ENCODE measurements around the gene RPAP2. TPM values are rescaled to one million over a fixed set of nuclear protein-coding genes. Genes with fewer than 3 reads are reported as not detected.
"Not testable (repeated sequence)": the region's sequence is repeated elsewhere in the genome, so short reads cannot be mapped to it uniquely, and the experiment has no call there.

Gene RPAP2
- total RNA-seq, result 38.4 and 40.3 TPM in 2 replicates

DNA sequence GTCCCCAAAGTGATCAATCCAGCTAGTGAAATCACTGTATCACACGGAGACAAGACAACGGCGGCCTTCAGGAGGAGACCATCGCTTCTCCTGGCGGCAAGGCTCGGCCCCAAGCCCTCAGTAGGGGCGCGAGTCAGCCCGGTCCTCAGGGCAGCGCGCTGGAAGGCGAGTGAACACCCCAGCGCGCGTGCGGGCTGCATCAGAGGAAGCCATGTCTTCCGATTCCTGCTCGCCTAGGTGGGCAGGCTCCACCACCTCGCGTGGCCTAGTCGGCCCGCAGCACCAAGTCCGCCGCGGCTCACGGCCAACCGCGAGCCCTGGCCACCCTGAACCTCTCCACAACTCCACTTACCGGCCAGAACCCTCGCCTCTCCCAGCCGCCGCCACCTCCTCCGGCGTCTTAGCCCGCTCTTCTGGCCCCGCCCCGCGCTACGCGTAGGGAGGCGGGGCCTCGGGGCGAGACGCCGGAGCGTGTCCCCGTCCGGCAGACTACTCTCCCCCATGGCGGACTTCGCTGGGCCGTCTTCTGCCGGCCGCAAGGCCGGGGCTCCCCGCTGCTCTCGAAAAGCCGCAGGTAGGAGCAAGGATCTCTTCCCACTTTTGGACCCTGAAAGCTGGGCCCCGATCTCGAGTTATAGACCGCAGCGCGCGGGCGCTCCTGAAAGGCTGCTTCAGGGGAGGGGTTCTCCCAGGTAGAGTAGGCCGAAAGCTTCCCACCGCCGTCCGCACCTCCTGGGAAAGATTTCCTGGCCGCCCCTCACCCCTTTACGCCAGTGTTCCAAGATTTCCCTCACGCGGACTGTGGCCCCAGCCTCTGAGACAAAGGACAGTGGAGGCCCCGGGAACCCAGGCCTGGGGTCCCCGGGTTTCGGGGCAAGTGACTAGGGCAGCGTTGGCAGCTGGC, at the start of gene RPAP2, which contains the start of gene GLMN:
Gene RPAP2, plus strand, starts transcription at position 487 of the 904 bp plus-strand sequence. Its CDS starts 15 bp downstream, at position 502.
Gene GLMN, minus strand, starts transcription at position 415 of the 904 bp plus-strand sequence. CDS start 988 bp downstream, outside the sequence.
- intact Hi-C loops (cut with micrococcal nuclease), result loop anchor here (1.0 to 10.0 kb wide), 14 partner anchors 17 to 1281 kb away; partner anchors contain the start of genes BTBD8, CDC7, RPL5 and TGFBR3

DNA sequence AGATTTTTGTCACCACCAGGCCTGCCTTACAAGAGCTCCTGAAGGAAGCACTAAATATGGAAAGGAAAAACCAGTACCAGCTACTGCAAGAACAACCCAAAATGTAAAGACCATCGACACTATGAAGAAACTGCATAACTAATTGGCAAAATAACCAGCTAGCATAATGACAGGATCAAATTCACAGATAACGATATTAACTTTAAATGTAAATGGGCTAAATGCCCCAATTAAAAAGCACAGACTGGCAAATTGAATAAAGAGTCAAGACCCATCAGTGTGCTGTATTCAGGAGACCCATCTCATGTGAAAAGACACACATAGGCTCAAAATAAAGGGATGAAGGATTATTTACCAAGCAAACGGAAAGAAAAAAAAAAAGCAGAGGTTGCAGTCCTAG, 44.1 kb upstream of the RPAP2 start:
- intact Hi-C loops (cut with micrococcal nuclease), result not testable (repeated sequence)

DNA sequence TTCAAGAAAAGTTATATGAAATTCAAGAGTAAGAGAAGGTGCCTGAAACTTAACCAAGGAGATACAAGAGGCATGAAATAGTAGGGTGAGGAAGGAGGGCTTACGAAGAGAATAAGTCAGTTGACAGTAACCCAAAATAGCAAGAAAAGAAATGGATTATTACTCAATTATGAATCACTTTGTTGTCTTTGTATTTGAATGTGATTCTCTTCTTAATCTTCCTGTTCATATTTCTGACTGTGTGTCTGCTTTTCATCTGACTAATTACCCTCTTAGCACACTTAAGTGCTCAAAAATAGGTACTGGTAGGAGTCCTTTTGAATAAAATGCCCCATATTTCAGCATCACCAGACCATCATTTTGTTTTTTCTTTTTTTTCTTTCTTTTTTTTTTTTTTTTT, 39.5 kb upstream of the RPAP2 start:
- intact Hi-C loops (cut with micrococcal nuclease), result no loop called here

DNA sequence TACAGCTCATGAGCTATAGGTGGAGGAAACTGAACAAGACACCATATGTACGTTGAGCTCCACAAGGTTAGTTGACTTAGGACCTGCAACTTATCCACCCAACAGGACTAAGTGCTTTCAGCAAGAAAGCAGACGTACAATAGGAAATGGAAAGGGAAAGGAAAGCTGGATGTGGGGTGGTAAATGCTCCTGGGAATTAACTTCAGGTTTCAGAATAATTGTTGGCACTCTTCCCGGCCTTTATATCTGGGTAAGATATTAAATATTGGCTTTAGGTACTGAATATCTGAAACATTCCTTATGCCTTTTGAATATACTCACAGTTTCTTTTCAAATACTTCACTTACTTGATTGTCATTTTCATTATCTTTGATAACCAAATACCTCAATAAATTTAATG, 36.3 kb upstream of the RPAP2 start:
- intact Hi-C loops (cut with micrococcal nuclease), result no loop called here

DNA sequence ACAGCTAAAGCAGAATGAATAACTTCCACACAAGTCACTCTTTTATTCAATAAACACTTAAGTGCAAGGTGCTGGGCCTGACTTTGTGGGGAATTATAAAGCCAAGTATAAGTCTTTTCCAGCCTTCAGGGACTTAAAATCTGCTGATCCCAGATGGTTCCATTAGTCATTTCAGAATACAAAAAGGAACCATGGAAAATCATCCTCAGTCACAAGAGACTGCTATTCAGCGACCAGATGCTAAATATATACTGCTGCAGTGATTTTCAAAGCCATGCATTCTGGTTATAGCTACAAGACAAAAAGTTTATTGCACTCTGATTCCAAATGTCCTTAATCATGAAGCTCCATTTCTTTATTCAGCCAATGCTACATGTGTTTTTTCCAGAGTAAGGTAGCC, 25.8 kb upstream of the RPAP2 start:
- intact Hi-C loops (cut with micrococcal nuclease), result no loop called here

DNA sequence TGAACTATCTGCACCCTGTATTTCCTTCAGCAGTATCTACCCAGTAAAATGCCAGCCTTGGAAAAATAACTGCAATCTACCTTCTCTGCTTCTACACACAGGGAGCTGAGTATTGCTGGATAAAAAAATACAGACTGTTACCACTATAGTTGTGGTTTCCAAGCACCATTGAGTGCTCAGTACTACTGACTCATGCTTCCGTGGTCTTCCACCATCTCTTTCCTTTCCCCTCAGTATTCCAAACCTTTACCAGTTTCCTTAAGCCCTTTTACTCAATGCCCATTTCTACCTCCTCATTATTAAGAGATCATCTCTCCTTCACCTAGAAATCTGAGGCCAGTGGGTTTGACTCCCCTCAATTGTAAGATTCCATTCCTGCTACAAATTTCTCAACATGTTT, 23.9 kb upstream of the RPAP2 start:
- intact Hi-C loops (cut with micrococcal nuclease), result no loop called here

DNA sequence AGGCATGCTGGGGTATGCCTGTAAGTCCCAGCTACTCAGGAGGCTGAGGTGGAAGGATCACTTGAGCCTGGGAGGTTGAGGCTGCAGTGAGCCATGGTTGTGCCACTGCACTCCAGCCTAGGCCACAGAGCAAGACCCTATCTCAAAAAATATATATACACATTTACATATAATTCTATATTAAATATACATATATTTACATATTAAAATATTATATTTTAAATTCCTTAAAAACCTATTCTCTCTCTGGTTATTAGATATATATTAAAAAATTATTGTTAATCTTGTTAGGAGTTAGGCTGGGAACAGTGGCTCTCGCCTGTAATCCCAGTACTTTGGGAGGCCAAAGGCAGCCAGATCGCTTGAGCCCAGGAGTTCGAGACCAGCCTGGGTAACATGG, 22.8 kb upstream of the RPAP2 start:
- intact Hi-C loops (cut with micrococcal nuclease), result no loop called here

DNA sequence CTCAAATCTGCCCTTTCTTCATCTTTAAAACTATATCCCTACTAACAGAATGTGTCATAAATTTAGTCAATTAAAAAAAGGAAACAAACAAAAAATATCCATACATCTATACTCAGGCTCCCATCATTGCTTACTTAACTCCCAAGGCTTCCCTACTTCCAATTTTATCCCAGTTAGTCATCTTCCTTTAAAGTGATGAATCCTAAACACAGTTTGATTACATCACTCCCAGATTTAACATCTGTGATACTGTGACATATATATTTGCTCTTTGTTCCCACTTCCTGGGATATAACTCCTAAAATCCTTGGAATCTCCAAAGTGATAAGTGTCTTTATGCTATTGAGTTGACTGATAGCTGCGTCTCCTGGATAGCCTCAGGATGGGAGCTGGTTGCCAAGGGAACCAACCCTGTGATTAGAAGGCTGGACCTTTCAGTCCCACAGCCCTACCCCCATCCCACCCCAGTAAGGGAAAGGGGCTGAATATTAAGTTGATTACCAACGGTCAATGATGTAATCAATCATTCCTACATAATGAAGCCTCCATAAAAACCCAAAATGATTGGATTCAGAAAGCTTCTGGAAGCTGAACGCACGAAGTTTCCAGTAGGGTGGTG, 21.6 kb upstream of the RPAP2 start:
- intact Hi-C loops (cut with micrococcal nuclease), result no loop called here

DNA sequence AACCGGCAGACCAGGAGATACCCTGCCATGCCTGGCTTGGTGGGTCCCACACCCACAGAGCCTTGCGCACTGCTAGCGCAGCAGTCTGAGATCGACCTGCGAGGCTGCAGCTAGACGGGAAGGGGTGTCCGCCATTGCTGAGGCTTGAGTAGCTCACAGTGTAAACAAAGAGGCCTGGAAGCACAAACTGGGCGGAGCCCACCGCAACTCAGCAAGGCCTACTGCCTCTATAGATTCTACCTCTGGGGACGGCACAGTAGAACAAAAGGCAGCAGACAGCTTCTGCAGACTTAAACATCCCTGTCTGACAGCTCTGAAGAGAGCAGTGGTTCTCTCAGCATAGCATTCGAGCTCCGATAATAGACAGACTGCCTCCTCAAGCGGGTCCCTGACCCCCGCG, 19.1 kb upstream of the RPAP2 start:
- intact Hi-C loops (cut with micrococcal nuclease), result not testable (repeated sequence)

DNA sequence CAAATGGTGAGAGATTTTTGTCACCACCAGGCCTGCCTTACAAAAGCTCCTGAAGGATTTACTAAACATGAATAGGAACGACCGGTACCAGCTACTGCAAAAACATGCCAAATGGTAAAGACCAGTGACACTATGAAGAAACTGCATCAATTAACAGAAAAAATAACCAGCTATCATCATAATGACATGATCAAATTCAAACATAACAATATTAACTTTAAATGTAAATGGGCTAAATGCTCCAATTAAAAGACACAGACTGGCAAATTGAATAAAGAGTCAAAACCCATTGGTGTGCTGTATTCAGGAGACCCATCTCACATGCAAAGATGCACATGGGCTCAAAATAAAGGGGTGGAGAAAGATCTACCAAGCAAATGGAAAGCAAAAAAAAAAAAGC, 17.4 kb upstream of the RPAP2 start:
- intact Hi-C loops (cut with micrococcal nuclease), result not testable (repeated sequence)

DNA sequence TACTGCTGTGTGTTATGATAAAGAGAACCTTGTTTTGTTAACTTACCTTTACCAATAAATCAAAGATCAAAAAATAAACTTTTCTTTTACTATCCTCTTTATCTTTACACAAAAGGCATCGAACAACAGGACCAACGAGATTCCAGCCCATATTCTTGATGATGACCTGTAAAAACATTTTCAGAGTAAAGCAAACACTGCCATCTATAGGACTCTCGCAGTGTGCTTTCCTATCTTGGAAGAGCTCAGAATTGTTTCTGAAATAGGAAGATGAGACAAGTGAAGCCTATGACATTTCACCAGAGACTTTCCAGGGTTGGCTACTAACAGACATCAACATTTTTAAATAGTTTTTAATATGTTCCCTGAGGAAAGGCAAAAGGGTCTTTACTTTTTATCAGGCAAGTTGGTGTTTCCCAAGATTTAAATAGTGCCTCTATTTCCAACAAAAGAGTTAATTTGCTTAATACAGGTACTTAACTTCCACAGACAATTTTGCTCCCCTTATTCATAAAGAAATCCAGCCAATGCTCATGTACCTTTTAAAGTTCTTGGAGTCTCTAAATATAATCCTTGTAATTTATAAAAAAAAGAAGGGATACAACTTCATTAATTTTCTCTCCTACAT, 7.4 kb upstream of the RPAP2 start:
- intact Hi-C loops (cut with micrococcal nuclease), result loop anchor here (1.0 to 10.0 kb wide), 5 partner anchors 294 to 1127 kb away; no protein-coding TSS in a partner anchor

DNA sequence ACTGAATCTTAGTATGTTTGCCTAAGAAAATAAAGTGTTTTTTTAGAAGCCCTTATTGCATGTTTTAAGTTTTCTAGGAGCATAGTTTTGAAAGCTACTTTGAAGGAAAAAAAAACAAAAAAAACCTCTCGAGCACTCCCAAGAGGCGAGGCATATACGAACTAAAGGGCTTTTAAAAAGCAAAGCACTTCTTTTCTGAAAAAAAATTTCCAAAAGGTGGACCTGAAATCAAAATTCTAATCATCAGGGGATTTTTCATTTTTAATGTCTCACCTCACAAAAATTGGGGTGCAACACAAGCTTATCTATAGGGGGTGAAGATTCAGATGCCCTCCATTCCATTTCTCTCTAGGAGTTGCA, 666 bp upstream of the RPAP2 start:
- intact Hi-C loops (cut with micrococcal nuclease), result loop anchor here (1.0 to 10.0 kb wide), 11 partner anchors 177 to 1133 kb away; partner anchors contain the start of genes BTBD8, CDC7, RPL5 and TGFBR3

DNA sequence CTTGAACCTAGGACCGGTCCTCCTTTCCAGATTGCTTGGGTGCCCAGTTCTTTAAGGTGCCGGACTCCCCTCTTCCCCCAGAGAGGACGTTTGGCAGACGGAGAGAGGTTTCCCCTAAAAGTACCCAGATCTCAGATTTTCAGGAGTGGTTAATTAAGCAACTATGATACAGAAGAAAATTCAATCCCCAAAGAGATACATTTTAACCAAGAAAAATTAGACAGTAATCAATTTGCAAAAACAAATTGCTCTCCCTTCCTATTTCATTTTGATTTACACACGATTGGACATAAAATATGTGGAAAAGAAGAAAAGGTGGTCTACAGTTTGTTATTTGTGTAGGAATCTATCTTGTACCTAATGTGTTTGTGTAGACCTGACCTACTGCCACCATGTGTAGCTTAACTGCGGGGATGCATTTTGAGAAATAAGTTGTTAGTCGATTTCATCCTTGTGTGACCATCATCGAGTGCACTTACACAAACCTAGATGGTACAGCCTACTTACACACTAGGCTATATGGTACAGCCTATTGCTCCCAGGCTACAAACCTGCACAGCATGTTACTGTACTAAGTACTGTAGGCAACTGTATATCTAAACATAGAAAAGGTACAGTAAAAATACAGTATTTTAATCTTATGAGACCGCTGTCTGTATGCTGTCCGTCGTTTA, 755 bp downstream of the RPAP2 start:
- intact Hi-C loops (cut with micrococcal nuclease), result loop anchor here (1.0 to 10.0 kb wide), 10 partner anchors 17 to 1281 kb away; partner anchors contain the start of genes CDC7, RPL5 and TGFBR3

DNA sequence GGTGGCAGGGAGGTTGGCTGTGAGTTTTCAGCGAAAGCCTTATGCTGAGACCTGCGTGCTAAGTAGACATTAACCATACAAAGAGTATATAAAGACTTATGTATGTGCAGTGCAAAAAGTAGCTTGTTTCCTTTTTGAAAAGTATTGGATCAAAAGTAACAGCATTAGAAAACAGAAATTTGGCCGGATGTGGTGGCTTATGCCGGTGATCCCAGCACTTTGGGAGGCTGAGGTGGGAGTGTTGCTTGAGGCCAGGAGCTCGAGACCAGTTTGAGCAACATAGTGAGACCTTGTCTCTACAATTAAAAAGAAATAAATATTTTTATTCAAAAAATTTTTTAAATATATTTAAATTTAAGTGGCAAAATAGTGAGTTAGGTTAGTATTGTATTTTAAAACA, 2.2 kb downstream of the RPAP2 start:
- intact Hi-C loops (cut with micrococcal nuclease), result no loop called here

DNA sequence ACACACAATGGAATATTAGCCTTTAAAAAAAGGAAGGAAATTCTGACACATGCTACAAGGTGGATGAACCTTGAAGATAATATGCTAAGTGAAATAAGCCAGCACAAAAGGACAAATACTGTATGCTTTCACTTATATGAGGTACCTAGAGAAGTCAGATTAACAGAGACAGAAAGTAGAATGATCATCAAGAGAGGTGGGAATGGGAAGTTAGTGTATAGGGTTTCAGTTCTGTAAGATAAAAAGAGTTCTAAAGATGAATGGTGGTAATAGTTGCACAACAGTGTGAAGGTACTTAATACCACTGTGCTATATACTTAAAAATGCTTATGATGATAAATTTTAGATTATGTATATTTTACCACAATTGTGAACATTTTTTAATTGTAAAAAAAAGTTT, 7.2 kb downstream of the RPAP2 start:
- intact Hi-C loops (cut with micrococcal nuclease), result no loop called here

DNA sequence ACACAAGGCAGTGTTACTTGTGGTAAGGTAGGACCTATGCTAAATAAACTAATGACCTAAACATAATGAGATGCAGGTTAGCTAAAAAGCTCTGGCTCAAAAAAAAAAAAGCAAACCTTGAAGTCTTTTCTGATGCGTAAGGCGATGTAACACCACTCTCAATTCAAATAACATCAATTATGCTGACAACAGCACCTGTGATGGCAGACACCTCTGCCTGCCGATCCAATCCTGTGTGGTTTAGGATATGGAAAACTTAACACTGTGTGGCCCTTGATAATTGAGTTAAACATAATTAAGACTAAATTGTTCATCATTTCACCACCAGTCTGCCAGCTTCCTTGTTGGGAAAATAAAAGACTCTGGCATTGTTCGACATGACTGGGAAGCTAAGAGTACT, 9.1 kb downstream of the RPAP2 start:
- intact Hi-C loops (cut with micrococcal nuclease), result no loop called here

DNA sequence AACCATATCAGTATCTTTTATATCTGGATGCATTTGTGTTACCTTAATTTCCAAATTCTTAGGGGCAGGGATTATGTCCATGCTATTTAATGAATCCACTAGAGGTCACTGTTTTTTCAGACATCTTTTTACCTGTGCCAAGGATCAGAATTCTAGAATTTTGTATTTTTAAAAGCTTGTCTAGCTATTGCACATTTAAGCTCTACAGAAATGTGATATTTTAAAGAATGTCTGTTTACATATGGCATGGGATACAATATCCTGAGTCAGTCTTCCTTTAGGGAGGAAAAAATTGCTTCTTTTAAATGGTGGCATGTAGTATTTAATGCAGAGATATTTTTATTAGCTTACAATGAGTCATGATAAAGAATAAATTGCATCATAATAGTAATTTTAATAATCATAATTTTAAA, 11.3 kb downstream of the RPAP2 start:
- intact Hi-C loops (cut with micrococcal nuclease), result loop anchor here (1.0 kb wide), 4 partner anchors 164 to 313 kb away; partner anchors contain the start of gene GFI1

DNA sequence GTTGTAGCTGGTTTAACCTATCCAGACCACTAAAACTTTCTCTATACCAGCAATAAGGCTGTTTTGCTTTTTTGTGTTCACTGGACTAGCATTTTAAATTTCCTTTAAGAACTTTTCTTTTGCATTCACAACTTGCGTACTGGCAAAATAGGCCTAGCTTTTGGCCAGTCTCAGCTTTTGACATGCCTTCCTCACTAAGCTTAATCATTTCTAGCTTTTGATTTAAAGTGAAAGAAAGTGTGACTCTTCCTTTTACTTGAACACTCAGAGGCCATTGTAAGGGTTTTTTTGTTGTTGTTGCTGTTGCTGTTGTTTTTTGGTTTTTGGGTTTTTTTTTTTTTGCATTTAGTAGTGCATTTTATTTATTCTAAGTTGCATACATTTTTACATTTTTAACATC, 15.2 kb downstream of the RPAP2 start:
- intact Hi-C loops (cut with micrococcal nuclease), result no loop called here

DNA sequence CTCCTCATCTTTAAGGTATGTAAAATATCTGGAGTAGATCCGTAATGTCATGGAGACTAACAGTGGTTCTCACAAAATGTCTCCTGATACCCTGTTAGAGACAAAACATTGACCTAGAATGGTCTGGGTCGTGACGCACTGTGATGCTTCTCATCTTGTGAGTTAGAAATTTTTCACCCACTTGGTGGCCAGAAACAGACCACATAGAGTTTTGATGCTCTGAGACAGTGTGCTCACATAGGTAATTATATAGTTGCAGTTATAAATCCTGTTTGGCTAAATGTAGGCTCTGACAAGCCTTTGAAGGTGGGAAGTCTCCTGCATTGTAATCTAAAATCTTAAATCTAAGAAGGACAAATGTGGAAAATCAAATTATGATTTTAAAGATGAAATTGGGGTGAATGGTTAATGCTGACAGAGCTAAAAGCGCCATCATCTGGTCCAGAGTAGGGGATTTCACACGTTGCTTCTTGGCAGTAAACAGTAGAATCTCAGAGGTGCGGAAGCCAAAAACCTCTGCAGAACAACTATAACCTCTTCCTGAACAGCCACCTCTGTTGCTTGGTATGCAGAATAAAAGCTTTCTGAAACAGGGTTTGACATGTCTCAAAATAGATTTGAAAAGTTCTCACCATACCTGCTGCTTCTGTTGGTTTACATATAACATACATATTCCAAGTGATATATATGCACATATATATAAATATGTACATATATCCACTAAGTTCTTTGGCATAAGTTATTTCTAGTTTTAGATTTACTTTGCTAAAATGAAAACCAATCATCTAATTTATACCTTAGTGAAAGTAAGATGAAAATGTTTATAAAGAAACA, 17.1 kb downstream of the RPAP2 start:
- intact Hi-C loops (cut with micrococcal nuclease), result loop anchor here (1.0 to 5.0 kb wide), 12 partner anchors 8 to 1295 kb away; partner anchors contain the start of genes GFI1 and RPAP2
